Measurements from ENCODE around the gene RBBP4.

DNA sequence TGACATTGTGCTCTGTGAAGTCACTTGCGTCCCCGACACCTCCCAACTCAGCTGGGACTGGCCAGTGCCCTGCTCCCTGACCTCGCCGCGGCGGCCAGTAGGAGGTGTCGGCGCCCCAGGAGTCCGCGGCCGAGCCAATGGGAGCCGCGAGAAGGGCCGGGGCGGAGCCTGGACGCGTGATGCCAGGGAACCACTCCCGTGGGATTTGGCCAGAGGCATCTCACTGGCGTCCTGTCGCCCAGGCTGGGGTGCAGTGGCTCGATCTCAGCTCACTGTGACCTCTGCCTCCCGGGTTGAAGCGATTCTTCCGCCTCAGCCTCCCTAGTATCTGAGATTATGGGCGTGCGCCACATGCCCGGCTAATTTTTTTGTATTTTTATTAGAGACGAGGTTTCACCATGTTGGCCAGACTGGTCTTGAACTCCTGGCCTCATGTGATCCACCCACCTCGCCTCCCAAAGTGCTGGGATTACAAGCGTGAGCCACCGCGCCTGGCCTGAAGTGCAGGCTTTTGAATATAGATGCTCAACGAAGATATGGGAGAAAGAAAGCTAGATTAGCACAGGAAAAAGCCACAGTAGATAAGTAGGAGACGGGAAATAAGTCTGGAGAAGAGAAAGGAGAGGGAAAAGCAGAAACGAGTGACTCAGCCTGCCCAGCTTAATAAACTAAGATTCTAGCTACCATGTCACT lies 38.7 kb upstream of the RBBP4 start:
- TF ChIP-seq CTCF (IDR thresholded peaks at IDR 0.05 in 4 of 5, conservative IDR thresholded peaks at IDR 0.05 in 1 of 5) (peak in 4 of 5 experiments; percentile 12 to 42 (median 28)), POLR2A (IDR thresholded peaks at IDR 0.05) (peak; percentile 41 to 53)

Data from gastrocnemius medialis (tissue), 4 donors.